ENCODE data around the gene ADAM22. TPM values are rescaled to one million over a fixed set of nuclear protein-coding genes. Genes with fewer than 3 reads are reported as not detected.

Gene ADAM22
- total and polyA plus RNA-seq, 4 donors = 0.04 to 0.61 (median 0.15) TPM

DNA sequence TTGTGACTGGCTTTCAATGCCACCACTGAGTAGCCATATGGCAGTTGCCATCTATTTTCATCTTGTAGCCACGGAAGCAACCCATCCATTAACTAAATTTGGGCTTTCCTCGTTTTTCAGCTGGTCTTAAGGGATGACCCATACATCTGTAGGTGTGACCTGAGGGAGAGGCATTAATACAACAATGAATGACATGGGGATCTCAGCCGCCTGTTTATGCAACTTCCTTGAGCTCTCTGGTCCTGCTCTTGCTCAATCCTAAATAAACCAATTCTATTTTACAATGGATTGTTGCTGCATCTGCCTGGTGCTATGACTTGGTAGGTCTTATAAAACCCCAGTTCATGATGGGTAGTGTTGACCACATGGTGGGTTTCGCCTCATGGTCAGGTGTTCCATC lies 21.9 kb upstream of the ADAM22 start:
- H3K4me3 ChIP-seq (ENCODE audit: low read depth in 1 of 3, low read length in 3 of 3) = no peak overlapping the region
- no peaks in the 10 kb centered on the region for H3K9me3 ChIP-seq (ENCODE audit: control insufficient read depth in 4 of 4, low read length in 3 of 4)
- DNase-seq (ENCODE audit: low spot score) = no peak
- H3K9ac ChIP-seq (ENCODE audit: low read depth in 1 of 2, low read length in 2 of 2) = no peak overlapping the region
- no peaks in the 10 kb centered on the region for H3K4me1 ChIP-seq (ENCODE audit: control insufficient read depth in 4 of 4, insufficient read depth in 4 of 4, low read length in 3 of 4)
- no peaks in the 10 kb centered on the region for H3K27me3 ChIP-seq (ENCODE audit: control insufficient read depth in 4 of 4, insufficient read depth in 4 of 4, low read length in 3 of 4)
- H3K36me3 ChIP-seq (ENCODE audit: control insufficient read depth in 4 of 4, insufficient read depth in 3 of 4, low read depth in 1 of 4, low read length in 3 of 4) = no peaks in the 10 kb centered on the region
- WGBS = 82% methylated on average over 4 of the region's 4 CpGs
- no peak overlapping the region for H3K27ac ChIP-seq (ENCODE audit: low read depth in 1 of 2, low read length in 2 of 2)
- TF ChIP-seq FOXA2 (IDR thresholded peaks at IDR 0.05) = no peak
- TF ChIP-seq HNF4A (conservative IDR thresholded peaks at IDR 0.05) = no peak
- TF ChIP-seq NR2F2 (IDR thresholded peaks at IDR 0.05) = no peak
- TF ChIP-seq YY1 (IDR thresholded peaks at IDR 0.05) = no peak
- no peak for TF ChIP-seq RAD21 (IDR thresholded peaks at IDR 0.05)
- TF ChIP-seq EGR1 (IDR thresholded peaks at IDR 0.05; ENCODE audit: low read depth in 2 of 2) = no peak
- TF ChIP-seq, protein P1, sequence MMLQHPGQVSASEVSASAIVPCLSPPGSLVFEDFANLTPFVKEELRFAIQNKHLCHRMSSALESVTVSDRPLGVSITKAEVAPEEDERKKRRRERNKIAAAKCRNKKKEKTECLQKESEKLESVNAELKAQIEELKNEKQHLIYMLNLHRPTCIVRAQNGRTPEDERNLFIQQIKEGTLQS (IDR thresholded peaks at IDR 0.05) = no peak
- no peak for TF ChIP-seq HNF4G (IDR thresholded peaks at IDR 0.05)
- TF ChIP-seq FOXA1 (IDR thresholded peaks at IDR 0.05) = no peak
- TF ChIP-seq, protein P2, sequence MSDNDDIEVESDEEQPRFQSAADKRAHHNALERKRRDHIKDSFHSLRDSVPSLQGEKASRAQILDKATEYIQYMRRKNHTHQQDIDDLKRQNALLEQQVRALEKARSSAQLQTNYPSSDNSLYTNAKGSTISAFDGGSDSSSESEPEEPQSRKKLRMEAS (IDR thresholded peaks at IDR 0.05) = no peak
- TF ChIP-seq TAF1 (conservative IDR thresholded peaks at IDR 0.05) = no peak

DNA sequence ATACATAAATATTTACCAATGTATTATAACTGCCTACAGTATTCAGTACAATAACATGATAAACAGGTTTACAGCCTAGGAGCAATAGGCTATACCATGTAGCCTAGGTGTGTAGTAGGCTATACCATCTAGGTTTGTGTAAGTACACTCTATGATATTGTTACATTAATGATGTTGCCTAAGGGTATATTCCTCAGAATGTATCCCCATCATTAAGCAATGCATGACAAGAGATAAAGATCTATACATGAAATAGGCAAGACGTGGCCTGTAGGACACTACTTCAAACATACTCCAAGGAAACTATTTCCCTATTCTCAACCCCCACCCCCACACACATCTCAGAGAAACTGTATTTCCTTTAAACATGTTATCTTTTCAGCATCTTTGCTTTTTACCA lies 15.3 kb upstream of the ADAM22 start:
- Histone ChIP-seq H3K36me3 (ENCODE audit: control insufficient read depth in 4 of 4, insufficient read depth in 3 of 4, low read depth in 1 of 4, low read length in 3 of 4) (no peaks in the 10 kb centered on the region), H3K9ac (ENCODE audit: low read depth in 1 of 2, low read length in 2 of 2) (no peak overlapping the region), H3K4me3 (ENCODE audit: low read depth in 1 of 3, low read length in 3 of 3) (no peak overlapping the region), H3K4me1 (ENCODE audit: control insufficient read depth in 4 of 4, insufficient read depth in 4 of 4, low read length in 3 of 4) (no peaks in the 10 kb centered on the region), H3K9me3 (ENCODE audit: control insufficient read depth in 4 of 4, low read length in 3 of 4) (no peaks in the 10 kb centered on the region), H3K27ac (ENCODE audit: low read depth in 1 of 2, low read length in 2 of 2) (no peak overlapping the region), H3K27me3 (ENCODE audit: control insufficient read depth in 4 of 4, insufficient read depth in 4 of 4, low read length in 3 of 4) (no peaks in the 10 kb centered on the region)
- DNase-seq (ENCODE audit: low spot score) = no peak
- 78% methylated on average over 1 of the region's 1 CpG for WGBS
- TF ChIP-seq, protein P3, sequence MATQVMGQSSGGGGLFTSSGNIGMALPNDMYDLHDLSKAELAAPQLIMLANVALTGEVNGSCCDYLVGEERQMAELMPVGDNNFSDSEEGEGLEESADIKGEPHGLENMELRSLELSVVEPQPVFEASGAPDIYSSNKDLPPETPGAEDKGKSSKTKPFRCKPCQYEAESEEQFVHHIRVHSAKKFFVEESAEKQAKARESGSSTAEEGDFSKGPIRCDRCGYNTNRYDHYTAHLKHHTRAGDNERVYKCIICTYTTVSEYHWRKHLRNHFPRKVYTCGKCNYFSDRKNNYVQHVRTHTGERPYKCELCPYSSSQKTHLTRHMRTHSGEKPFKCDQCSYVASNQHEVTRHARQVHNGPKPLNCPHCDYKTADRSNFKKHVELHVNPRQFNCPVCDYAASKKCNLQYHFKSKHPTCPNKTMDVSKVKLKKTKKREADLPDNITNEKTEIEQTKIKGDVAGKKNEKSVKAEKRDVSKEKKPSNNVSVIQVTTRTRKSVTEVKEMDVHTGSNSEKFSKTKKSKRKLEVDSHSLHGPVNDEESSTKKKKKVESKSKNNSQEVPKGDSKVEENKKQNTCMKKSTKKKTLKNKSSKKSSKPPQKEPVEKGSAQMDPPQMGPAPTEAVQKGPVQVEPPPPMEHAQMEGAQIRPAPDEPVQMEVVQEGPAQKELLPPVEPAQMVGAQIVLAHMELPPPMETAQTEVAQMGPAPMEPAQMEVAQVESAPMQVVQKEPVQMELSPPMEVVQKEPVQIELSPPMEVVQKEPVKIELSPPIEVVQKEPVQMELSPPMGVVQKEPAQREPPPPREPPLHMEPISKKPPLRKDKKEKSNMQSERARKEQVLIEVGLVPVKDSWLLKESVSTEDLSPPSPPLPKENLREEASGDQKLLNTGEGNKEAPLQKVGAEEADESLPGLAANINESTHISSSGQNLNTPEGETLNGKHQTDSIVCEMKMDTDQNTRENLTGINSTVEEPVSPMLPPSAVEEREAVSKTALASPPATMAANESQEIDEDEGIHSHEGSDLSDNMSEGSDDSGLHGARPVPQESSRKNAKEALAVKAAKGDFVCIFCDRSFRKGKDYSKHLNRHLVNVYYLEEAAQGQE (IDR thresholded peaks at IDR 0.05) = no peak
- TF ChIP-seq YY1 (IDR thresholded peaks at IDR 0.05) = no peak
- no peak for TF ChIP-seq GABPA (IDR thresholded peaks at IDR 0.05 in 1 of 2, conservative IDR thresholded peaks at IDR 0.05 in 1 of 2)
- TF ChIP-seq HNF4A (conservative IDR thresholded peaks at IDR 0.05) = no peak
- no peak for TF ChIP-seq HNF4G (IDR thresholded peaks at IDR 0.05)
- no peak for TF ChIP-seq FOXA2 (IDR thresholded peaks at IDR 0.05)
- TF ChIP-seq TAF1 (conservative IDR thresholded peaks at IDR 0.05) = no peak
- TF ChIP-seq, protein P4, sequence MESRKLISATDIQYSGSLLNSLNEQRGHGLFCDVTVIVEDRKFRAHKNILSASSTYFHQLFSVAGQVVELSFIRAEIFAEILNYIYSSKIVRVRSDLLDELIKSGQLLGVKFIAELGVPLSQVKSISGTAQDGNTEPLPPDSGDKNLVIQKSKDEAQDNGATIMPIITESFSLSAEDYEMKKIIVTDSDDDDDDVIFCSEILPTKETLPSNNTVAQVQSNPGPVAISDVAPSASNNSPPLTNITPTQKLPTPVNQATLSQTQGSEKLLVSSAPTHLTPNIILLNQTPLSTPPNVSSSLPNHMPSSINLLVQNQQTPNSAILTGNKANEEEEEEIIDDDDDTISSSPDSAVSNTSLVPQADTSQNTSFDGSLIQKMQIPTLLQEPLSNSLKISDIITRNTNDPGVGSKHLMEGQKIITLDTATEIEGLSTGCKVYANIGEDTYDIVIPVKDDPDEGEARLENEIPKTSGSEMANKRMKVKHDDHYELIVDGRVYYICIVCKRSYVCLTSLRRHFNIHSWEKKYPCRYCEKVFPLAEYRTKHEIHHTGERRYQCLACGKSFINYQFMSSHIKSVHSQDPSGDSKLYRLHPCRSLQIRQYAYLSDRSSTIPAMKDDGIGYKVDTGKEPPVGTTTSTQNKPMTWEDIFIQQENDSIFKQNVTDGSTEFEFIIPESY (IDR thresholded peaks at IDR 0.05) = no peak
- TF ChIP-seq RAD21 (IDR thresholded peaks at IDR 0.05) = no peak
- TF ChIP-seq, protein P1 (IDR thresholded peaks at IDR 0.05) = no peak
- no peak for TF ChIP-seq NR2F2 (IDR thresholded peaks at IDR 0.05)
- TF ChIP-seq, protein P5, sequence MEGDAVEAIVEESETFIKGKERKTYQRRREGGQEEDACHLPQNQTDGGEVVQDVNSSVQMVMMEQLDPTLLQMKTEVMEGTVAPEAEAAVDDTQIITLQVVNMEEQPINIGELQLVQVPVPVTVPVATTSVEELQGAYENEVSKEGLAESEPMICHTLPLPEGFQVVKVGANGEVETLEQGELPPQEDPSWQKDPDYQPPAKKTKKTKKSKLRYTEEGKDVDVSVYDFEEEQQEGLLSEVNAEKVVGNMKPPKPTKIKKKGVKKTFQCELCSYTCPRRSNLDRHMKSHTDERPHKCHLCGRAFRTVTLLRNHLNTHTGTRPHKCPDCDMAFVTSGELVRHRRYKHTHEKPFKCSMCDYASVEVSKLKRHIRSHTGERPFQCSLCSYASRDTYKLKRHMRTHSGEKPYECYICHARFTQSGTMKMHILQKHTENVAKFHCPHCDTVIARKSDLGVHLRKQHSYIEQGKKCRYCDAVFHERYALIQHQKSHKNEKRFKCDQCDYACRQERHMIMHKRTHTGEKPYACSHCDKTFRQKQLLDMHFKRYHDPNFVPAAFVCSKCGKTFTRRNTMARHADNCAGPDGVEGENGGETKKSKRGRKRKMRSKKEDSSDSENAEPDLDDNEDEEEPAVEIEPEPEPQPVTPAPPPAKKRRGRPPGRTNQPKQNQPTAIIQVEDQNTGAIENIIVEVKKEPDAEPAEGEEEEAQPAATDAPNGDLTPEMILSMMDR (IDR thresholded peaks at IDR 0.05; ENCODE audit: low read depth, low read length, missing input control) = no peak
- TF ChIP-seq JUND (IDR thresholded peaks at IDR 0.05) = no peak
- TF ChIP-seq SP1 (IDR thresholded peaks at IDR 0.05) = no peak
- TF ChIP-seq, protein P2 (IDR thresholded peaks at IDR 0.05) = no peak
- no peak for TF ChIP-seq RXRA (IDR thresholded peaks at IDR 0.05)
- no peak for TF ChIP-seq EGR1 (IDR thresholded peaks at IDR 0.05; ENCODE audit: low read depth in 2 of 2)
- TF ChIP-seq FOXA1 (IDR thresholded peaks at IDR 0.05) = no peak

Data from liver (tissue), 9 donors.